ENCODE data around the gene SRGAP1. TPM values are rescaled to one million over a fixed set of nuclear protein-coding genes. Genes with fewer than 3 reads are reported as not detected.

The SRGAP1 gene
- polyA plus RNA-seq, 1 experiment, result 24.9 TPM

GRCh38 chr12:63804746-63805145 lies 39.8 kb upstream of the SRGAP1 start:
- CTCF ChIA-PET, result interaction anchor here (1.0 kb wide), 1 partner anchor 385 kb away, joined by 4 read pairs; no protein-coding TSS in a partner anchor
- Histone ChIP-seq H3K4me3 (ENCODE audit: low read depth, low read length) (no peak overlapping the region), H3K9me3 (ENCODE audit: control insufficient read depth, insufficient read depth, low read length) (no peaks in the 10 kb centered on the region), H3K27ac (ENCODE audit: low read depth, low read length) (no peak overlapping the region), H3K27me3 (ENCODE audit: control insufficient read depth, insufficient read depth, low read length) (no peaks in the 10 kb centered on the region)
- no peak for TF ChIP-seq CTCF (IDR thresholded peaks at IDR 0.05; ENCODE audit: low read depth, low read length)
- POLR2A ChIA-PET, result no interaction called here
- DNase-seq (ENCODE audit: low read depth, low spot score), result no peak

GRCh38 chr12:63805704-63806672 lies 38.5 kb upstream of the SRGAP1 start:
- ChIA-PET CTCF (no interaction called here), POLR2A (no interaction called here)
- no peak for DNase-seq (ENCODE audit: low read depth, low spot score)

GRCh38 chr12:63808631-63809030 lies 35.9 kb upstream of the SRGAP1 start:
- POLR2A ChIA-PET, result no interaction called here
- CTCF ChIA-PET, result interaction anchor here (0.7 to 1.2 kb wide), 3 partner anchors 10 to 23 kb away, joined by 3 read pairs; no protein-coding TSS in a partner anchor
- TF ChIP-seq CTCF (IDR thresholded peaks at IDR 0.05; ENCODE audit: low read depth, low read length), result no peak

More at GRCh38 chr12:63805704-63806672, 38.5 kb upstream of the SRGAP1 start:
- no peak overlapping the region for H3K27ac ChIP-seq (ENCODE audit: low read depth, low read length)
- H3K9me3 ChIP-seq (ENCODE audit: control insufficient read depth, insufficient read depth, low read length), result no peaks in the 10 kb centered on the region
- no peaks in the 10 kb centered on the region for H3K27me3 ChIP-seq (ENCODE audit: control insufficient read depth, insufficient read depth, low read length)
- TF ChIP-seq CTCF (IDR thresholded peaks at IDR 0.05; ENCODE audit: low read depth, low read length), result no peak
- H3K4me3 ChIP-seq (ENCODE audit: low read depth, low read length), result no peak overlapping the region

GRCh38 chr12:63809566-63809965 lies 34.9 kb upstream of the SRGAP1 start:
- H3K27me3 ChIP-seq (ENCODE audit: control insufficient read depth, insufficient read depth, low read length), result no peaks in the 10 kb centered on the region
- no peak for TF ChIP-seq CTCF (IDR thresholded peaks at IDR 0.05; ENCODE audit: low read depth, low read length)
- POLR2A ChIA-PET, result no interaction called here
- DNase-seq (ENCODE audit: low read depth, low spot score), result no peak
- no peak overlapping the region for H3K4me3 ChIP-seq (ENCODE audit: low read depth, low read length)
- CTCF ChIA-PET, result interaction anchor here (1.2 kb wide), 1 partner anchor 17 kb away, joined by 3 read pairs; no protein-coding TSS in a partner anchor
- no peak overlapping the region for H3K27ac ChIP-seq (ENCODE audit: low read depth, low read length)
- no peaks in the 10 kb centered on the region for H3K9me3 ChIP-seq (ENCODE audit: control insufficient read depth, insufficient read depth, low read length)

More at GRCh38 chr12:63808631-63809030, 35.9 kb upstream of the SRGAP1 start:
- H3K9me3 ChIP-seq (ENCODE audit: control insufficient read depth, insufficient read depth, low read length), result no peaks in the 10 kb centered on the region
- no peak for DNase-seq (ENCODE audit: low read depth, low spot score)
- H3K27ac ChIP-seq (ENCODE audit: low read depth, low read length), result no peak overlapping the region
- H3K4me3 ChIP-seq (ENCODE audit: low read depth, low read length), result no peak overlapping the region
- H3K27me3 ChIP-seq (ENCODE audit: control insufficient read depth, insufficient read depth, low read length), result no peaks in the 10 kb centered on the region

GRCh38 chr12:63811334-63811733 lies 33.2 kb upstream of the SRGAP1 start:
- Histone ChIP-seq H3K9me3 (ENCODE audit: control insufficient read depth, insufficient read depth, low read length) (no peaks in the 10 kb centered on the region), H3K27ac (ENCODE audit: low read depth, low read length) (no peak overlapping the region), H3K4me3 (ENCODE audit: low read depth, low read length) (no peak overlapping the region), H3K27me3 (ENCODE audit: control insufficient read depth, insufficient read depth, low read length) (no peaks in the 10 kb centered on the region)
- DNase-seq (ENCODE audit: low read depth, low spot score), result no peak
- POLR2A ChIA-PET, result no interaction called here
- TF ChIP-seq CTCF (IDR thresholded peaks at IDR 0.05; ENCODE audit: low read depth, low read length), result no peak
- CTCF ChIA-PET, result interaction anchor here (0.7 kb wide), 1 partner anchor 9 kb away, joined by 3 read pairs; no protein-coding TSS in a partner anchor

All from AG04450 (cell line).